ENCODE results near the gene RSPO1.

Gene RSPO1

DNA sequence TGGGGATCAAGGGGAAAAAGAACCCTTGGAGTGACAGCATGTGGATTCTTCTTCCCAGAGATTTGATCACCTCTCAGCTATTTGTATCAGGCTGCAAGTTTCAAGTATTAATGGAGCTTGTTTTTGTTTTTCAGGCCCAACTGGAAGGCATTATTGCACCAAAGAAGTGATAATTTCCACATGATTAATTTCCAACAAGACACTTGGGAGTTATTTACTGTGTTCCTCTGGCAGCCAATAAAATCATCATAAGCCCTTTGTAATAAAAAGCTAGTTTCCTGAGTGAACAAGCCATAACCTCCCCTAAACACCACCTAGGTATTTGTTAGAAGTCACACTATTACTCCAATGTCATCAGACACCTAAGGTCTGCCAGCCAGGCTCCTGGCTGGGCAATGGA lies 69.8 kb downstream of the RSPO1 start:
- no peak for DNase-seq (ENCODE audit: low read depth)

DNA sequence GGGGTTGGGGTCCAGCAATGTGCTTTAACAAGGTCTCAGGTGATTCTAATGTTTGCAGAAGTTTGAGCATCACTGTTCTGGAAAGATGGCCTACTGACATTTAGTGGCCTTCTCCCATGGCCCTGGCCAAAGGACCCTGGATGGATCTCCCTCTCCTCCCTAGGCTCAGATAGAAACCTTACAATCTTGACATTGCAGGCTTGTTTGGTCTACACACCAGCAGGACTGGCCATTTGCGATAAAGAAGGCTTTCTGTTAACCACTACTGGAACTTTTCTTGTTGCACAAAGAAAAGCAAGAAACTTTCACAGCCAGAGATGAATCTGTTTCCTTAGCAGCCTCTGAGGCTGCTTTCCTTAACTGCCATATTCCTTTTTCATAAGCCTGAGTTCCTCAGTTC lies 71.7 kb downstream of the RSPO1 start:
- DNase-seq (ENCODE audit: low read depth): no peak
